Ishikawa (cell line): ENCODE results near the gene SUOX.

Source experiments
- CEBPB ChIP-seq: IDR thresholded peaks from 2 replicates; pipeline ENCODE4 v1.6.1; 2012
- CREB1 ChIP-seq: IDR thresholded peaks from 2 replicates; pipeline ENCODE4 v1.6.1; 2012; ENCODE audit warnings: low read depth
- EP300 ChIP-seq: IDR thresholded peaks from 2 replicates; pipeline ENCODE4 v1.6.1; 2012; ENCODE audit warnings: borderline replicate concordance
- FOXM1 ChIP-seq: IDR thresholded peaks from 2 replicates; pipeline ENCODE4 v1.6.1; 2012; ENCODE audit warnings: low read depth, borderline replicate concordance
- MAX ChIP-seq: IDR thresholded peaks from 2 replicates; pipeline ENCODE4 v1.6.1; 2012
- NFIC ChIP-seq: IDR thresholded peaks from 2 replicates; pipeline ENCODE4 v1.6.1; 2012
- REST ChIP-seq: IDR thresholded peaks from 2 replicates; pipeline ENCODE4 v1.6.1; 2012; ENCODE audit warnings: low read depth, mild to moderate bottlenecking
- TAF1 ChIP-seq: IDR thresholded peaks from 2 replicates; pipeline ENCODE4 v1.6.1; 2012; ENCODE audit warnings: low read depth, mild to moderate bottlenecking
- YY1 ChIP-seq: IDR thresholded peaks from 2 replicates; pipeline ENCODE4 v1.6.1; 2012; ENCODE audit warnings: low read depth
- ZBTB7A ChIP-seq: IDR thresholded peaks from 2 replicates; pipeline ENCODE4 v1.6.1; 2012; ENCODE audit warnings: low read depth

DNA sequence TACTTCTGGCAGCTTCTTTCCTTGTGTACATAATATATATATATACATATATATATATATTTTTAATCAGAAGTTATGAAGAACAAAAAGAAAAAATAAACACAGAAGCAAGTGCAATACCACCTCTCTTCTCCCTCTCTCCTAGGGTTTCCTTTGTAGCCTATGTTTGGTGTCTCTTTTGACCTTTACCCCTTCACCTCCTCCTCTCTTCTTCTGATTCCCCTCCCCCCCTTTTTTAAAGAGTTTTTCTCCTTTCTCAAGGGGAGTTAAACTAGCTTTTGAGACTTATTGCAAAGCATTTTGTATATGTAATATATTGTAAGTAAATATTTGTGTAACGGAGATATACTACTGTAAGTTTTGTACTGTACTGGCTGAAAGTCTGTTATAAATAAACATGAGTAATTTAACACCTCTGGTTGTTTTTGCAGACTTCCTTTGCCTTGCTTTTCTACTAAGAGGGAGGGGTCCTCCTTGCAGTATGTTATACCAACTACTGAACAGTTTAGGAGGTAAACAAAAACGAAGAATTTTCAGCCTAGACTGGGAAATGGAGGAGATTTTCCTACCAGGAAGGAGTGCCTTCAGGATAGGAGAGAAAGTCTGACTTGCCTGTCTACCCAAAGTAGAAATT, 41.1 kb downstream of the SUOX start:
- TF ChIP-seq FOXM1: no peak
- no peak for TF ChIP-seq REST
- no peak for TF ChIP-seq EP300
- no peak for TF ChIP-seq CREB1
- TF ChIP-seq MAX: no peak
- TF ChIP-seq YY1: no peak
- no peak for TF ChIP-seq NFIC
- TF ChIP-seq ZBTB7A: no peak
- no peak for TF ChIP-seq CEBPB
- no peak for TF ChIP-seq TAF1
